ENCODE measurements around the gene ANGPTL7.

DNA sequence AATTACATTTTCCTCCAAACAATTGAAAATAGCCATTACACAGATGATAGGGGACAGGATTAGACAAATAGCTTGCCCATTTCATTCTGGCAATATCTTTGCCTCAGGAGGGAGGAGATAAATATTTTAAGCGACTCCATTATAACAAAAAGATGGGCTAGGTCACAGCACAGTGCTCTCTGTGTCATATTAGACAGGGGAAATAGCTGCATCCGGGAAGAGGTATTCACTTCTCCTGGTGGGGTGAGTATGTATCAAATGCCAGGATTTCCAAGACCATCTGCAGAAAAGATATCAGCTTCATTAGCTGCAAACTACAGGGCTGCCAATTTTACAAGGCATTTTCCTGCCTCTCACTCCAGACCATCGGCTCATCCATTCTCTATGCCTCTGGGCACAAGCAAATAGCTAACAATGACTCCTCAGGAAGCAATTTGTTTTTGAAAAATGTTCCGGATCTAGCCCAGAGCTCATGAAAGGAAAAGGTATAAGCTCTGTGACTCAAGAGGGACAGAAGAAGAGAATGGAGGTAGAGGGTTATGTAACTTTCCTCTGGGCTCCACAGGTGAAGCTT lies 41.9 kb upstream of the ANGPTL7 start:
- no peak for TF ChIP-seq EZH2 (IDR thresholded peaks at IDR 0.05)
- no peak for TF ChIP-seq POLR2AphosphoS5 (IDR thresholded peaks at IDR 0.05; ENCODE audit: borderline replicate concordance, low read depth, low read length)
